Prostate gland (tissue), 2 donors: ENCODE data around the gene FTL.

ENCODE experiments used
- CTCF ChIP-seq, 4 experiments: fragments of 200-600 bp in 2 of 4; fragments of 450-650 bp in 2 of 4; sonication (generic) in 2 of 4; IDR thresholded peaks; 1 replicate in 3 of 4; 2 replicates in 1 of 4; pipeline ENCODE4 v1.5.1; 2016 to 2019; ENCODE audit warnings: antibody characterized with exemption in 4 of 4, mild to moderate bottlenecking in 2 of 4, moderate library complexity in 2 of 4
- POLR2AphosphoS5 ChIP-seq: sonication (generic); formaldehyde crosslinking; IDR thresholded peaks from one replicate; pipeline ENCODE4 v1.6.1; 2017; ENCODE audit warnings: antibody characterized with exemption

- TF ChIP-seq CTCF (IDR thresholded peaks at IDR 0.05) = no peak
- TF ChIP-seq POLR2AphosphoS5 = no peak
These were observed 23.2 kb downstream of the FTL start for GRCh38 chr19:48988286-48988685.
